GM21390 (cell line): Measurements from ENCODE around the gene NCCRP1.
"Not testable (repeated sequence)": the region's sequence is repeated elsewhere in the genome, so short reads cannot be mapped to it uniquely, and the experiment has no call there.

Experiments
- ATAC-seq: cut with Tn5 transposase; IDR thresholded peaks from one replicate; pipeline ENCODE4 v1.9.1; 2021; ENCODE audit not compliant: unreplicated experiment

Gene NCCRP1

DNA sequence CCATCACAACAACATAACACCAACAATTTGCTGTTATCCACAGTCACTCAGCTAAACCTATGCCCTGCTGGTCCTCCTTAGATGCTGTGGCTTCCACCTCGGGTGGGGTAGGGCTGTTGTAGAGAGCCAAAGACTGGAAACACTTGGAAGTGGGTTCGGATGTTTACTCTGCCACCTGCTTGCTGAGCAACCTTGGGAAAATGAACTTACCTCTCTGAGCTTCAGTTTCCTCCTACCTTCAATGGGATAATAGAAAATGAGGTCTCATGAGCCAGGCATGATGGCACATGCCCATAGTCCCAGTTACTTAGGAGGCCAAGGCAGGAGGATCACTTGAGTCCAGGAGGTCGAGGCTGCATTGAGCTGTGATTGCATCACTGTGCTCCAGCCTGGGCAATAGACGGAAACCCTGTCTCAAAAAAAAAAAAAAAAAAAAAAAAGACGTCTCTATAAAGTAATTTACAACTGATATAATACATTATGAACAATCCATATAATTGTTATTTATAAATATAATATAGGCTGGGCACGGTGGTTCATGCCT, 10.6 kb downstream of the NCCRP1 start:
- ATAC-seq: no peak

DNA sequence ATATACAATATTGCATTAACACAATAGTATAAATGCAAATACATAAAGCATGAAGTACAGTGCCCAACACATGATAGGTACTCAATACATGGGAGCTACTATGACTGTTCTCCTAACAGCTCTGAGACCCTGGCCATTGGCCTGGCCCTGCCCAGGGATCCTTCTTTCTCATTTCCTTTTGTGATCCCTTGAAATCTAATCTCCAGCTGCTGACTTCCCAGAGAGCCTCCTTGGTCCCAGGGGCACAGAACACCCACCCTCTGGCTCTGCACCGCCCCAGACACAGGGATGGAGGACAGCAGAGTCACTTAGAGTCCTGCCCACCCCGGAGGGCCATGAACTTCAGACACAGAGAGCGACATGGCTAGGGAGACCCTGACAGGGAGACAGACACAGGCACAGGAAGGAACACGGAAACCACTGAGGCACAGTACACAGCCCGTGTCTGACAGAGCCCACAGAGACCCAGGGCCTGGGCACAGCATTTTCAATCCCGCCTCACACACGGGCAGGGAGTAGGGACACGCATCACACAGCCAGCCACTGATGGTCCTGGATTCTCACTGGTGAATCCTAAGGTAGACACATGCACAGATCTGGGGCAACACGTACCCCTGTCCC, 11.5 kb downstream of the NCCRP1 start:
- no peak for ATAC-seq

DNA sequence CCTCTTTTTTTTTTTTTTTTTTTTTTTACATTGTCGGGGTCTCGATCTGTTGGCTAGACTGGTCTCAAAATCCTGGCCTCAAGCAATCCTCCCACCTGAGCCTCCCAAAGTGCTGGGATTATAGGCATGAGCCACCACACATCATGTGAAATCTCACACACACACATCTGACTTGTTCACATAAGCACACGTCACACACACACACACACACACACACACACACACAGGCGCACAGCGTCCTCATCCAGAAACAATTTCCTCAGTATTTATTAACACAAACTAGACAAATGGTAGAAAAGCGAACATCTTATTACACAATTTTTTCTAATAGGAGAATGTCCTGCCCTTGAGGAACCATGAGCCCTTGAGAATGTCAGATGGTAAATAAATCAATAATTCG, 12.4 kb downstream of the NCCRP1 start:
- ATAC-seq: no peak

DNA sequence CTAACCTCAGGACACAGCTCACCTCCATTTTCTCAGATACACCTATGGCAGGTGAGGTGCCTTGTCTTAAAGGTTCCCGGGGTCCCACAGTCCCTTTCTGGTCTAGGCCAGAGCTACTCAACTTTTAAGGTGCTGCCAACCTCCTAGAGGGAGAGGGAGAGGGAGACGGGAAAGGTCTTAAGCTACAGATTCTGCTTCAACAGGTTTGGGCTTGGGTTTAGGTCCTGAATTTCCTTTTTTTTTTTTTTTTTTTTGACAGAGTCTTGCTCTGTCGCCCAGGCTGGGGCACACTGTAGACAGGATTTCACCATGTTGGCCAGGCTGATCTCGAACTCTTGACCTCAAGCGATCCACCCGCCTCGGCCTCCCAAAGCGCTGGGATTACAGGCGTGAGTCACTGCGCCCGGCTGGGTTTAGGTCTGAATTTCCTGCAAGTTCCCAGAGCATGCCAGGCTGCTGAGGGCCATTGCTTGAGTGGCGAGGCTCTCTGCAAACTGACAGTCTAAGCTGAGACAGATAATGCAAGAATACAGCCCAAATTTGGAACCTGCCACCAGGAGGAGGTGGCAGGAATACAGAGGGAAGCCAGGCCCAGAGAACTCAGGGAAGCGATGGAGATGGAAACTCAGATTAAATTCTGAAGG, 15.1 kb downstream of the NCCRP1 start:
- ATAC-seq: no peak

DNA sequence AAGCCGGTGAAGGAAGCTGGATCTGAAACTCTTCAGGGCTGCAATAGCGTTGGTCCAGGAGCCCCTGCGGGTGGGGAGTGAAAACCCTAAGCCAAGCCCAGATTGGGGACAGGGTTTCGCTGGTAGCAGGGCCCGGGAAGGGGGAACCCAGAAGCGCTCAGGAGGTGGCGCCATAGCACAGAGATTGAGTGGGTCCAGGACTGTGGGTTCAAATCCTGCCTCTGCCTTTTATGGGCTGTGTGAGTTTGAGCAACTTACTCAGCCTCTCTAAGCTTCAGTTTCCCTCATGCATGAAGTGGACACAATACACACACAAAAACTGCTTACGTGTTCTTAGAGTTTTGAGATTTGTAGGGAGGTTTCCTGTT, 15.6 kb downstream of the NCCRP1 start:
- ATAC-seq: no peak

DNA sequence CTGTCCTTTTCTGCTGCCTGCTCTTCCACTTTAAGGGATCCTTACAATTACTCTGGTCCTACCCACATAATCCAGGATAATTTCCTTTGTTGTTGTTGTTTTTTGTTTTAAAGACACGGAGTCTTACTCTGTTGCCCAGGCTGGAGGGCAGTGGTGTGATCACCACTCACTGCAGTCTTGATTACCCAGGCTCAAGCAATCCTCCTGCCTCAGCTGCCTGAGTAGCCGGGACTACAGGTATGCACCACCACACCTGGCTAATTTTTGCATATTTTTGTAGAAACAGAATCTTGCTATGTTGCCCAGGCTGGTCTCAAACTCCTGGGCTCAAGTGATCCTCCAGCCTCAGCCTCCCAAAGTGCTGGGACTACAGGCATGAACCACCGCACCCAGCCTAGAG, 18.6 kb downstream of the NCCRP1 start:
- not testable (repeated sequence) for ATAC-seq

DNA sequence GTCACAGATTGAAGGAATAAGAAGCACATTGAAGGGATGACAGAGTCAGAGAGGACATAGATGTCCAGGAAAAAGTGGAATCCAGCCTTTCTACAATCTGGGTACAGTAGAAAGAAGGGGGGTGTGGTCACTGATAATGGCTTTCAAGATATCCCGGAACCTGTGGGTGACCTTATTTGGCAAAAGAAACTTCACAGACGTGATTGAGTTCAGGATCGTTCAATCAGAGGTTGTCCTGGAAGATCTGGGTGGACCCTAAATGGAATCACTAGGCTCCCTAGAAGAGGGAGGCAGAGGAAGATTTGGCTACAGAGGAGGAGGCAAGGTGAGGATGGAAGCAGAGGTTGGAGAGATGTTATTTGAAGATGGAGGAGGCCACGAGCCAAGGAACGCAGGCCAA, 20.3 kb downstream of the NCCRP1 start:
- no peak for ATAC-seq

DNA sequence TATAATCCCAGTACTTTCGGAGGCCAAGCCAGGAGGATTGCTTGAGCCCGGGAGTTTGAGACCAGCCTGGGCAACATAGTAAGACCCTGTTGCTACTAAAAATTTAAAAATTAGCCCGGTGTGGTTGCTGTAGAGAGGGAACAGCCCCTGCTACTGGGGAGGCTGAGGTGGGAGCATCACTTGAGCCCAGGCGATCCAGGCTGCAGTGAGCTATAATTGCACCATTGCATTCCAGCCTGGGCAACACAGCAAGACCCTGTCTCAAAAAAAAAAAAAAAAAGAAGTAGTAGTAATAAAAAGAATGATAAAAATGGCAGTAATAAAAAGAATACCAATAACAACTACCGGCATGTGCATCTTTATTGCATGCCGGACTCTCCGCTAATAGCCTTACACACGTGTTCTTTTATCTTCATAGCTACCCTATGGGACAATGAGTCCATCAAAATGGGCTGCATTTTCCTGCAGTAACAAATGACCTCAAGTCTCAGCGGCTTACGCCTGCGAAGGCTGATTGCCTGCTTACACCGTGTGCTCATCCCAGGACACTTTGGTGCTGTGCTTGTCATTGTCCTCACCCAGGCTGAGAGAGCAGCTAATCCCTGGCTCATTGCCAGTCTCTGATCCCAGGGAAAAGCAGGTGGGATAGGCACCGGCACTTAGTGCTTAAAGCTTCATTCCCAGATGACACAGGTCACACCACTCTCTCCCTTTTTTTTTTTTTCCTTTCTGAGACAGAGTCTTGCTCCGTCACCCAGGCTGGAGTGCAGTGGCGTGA, 21.7 kb downstream of the NCCRP1 start:
- ATAC-seq: no peak

DNA sequence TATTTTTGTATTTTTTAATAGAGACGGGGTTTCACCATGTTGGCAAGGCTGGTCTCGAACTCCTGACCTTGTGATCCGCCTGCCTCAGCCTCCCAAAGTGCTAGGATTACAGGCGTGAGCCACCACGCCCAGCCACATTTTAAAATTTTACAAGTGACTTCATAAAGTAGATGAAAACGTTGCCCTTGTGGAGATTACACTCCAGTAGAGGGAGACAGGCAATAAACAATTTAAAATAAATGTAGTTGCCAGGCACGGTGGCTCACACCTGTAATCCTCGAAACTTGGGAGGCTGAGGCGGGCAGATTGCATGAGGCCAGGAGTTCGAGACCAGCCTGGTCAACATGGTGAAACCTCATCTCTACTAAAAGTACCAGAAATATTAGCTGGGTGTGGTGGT, 22.3 kb downstream of the NCCRP1 start:
- ATAC-seq: not testable (repeated sequence)

DNA sequence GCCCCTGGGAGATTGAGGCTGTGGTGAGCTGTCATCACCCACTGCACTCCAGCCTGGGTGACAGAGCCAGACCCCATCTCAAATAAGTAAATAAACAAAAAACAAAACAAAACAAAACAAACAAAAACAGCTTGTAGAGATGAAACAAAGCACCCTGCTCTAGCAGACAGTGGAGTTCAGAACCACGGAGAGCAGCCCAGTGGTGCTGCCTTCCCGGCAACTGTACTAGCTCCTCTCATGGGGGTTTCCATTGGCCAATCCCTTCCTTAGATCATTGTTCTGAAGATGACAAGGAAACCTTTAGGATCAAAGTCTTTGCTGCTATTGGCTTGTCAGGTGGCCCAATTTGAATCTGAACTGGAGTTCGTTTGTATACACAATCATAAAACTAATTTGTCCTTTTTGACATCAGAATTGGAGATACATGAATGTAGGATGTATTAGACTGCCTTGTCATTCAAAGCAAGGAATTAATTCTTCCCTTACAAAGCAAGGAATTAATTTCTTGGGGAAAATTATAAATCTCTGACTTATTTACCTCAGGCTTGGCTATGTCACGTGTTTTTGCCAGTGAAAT, 27.0 kb downstream of the NCCRP1 start:
- ATAC-seq: no peak

DNA sequence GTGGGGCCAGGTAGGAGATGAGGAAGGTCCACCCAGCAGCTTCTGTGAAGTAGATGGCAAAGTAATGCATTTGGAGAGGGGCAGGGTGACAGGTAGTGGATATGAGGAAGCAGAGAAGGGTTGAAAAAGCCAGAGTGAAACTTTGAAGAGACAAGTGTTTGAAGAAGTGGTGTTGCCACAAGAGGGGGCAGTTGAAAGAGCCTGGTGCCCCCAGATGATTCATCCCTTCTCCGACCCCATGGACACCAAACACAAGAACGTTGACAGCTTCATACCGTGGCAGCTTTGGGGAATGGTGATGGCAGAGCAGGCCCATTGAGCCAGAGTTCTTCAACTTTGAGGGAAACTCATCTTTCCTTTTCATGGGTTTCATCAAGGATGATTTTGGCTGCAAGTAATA, 28.1 kb downstream of the NCCRP1 start:
- no peak for ATAC-seq

DNA sequence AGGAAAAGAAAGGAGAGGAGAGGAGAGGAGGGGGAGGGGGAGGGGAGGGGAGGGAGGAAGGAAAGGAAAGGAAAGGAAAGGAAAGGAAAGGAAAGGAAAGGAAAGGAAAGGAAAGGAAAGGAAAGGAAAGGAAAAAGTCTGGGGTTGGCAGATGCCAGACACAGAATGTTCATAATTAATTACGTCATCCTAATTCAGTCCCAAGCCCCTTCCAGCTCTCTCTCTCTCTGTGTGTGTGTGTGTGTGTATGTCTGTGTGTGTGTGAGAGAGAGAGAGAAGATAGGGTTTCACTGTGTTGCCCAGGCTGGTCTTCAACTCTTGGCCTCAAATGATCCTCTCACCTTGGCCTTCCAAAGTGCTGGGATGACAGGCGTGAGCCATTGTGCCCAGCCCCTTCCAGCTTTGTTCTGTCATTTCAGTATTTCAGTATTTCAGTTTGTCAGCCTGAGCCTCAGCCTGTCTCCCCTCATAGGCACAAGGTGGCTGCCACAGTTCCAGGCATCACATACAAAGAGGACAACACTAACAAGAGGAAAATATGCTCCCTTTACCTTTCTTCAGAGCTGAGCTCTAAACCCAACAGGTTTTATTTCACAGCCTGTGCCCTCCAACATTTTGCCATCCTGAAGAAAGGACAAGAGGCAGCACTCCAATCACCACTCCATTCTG, 33.5 kb downstream of the NCCRP1 start:
- ATAC-seq: no peak

DNA sequence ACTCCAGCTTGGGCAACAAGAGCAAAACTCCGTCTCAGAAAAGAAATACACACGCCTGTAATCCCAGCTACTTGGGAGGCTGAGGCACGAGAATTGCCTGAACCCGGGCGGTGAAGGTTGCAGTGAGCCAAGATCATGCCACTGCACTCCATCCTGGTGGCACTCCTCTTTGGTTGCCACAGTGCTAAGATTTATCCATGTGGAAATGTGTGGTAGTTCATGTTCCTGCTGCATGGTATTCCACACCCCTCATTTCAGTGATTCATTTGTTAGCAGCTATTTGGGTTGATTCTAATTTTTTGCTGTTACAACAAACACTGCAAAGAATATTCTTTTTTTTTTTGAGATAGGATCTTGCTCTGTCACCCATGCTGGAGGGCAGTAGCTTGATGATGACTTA, 35.9 kb downstream of the NCCRP1 start:
- no peak for ATAC-seq

DNA sequence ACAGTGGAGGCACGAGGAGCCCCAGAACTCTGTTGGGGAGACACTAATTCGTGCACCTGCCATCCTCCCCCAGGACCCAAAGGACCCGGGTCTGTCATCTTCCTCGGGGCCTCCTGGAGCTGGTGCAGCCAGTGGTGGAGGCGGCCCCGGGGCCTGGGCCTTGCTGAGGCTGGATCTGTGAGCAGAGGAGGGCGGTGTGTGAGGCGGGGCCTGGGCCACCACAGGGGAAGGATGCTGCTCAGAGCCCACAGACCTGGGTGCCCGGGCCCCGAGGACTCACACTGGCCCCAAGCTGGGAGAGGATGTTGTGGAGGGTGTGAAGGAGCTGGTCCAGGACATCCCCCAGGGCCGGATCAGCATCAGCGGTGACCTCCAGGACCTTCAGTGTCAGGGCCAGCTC, 39.8 kb downstream of the NCCRP1 start:
- no peak for ATAC-seq

DNA sequence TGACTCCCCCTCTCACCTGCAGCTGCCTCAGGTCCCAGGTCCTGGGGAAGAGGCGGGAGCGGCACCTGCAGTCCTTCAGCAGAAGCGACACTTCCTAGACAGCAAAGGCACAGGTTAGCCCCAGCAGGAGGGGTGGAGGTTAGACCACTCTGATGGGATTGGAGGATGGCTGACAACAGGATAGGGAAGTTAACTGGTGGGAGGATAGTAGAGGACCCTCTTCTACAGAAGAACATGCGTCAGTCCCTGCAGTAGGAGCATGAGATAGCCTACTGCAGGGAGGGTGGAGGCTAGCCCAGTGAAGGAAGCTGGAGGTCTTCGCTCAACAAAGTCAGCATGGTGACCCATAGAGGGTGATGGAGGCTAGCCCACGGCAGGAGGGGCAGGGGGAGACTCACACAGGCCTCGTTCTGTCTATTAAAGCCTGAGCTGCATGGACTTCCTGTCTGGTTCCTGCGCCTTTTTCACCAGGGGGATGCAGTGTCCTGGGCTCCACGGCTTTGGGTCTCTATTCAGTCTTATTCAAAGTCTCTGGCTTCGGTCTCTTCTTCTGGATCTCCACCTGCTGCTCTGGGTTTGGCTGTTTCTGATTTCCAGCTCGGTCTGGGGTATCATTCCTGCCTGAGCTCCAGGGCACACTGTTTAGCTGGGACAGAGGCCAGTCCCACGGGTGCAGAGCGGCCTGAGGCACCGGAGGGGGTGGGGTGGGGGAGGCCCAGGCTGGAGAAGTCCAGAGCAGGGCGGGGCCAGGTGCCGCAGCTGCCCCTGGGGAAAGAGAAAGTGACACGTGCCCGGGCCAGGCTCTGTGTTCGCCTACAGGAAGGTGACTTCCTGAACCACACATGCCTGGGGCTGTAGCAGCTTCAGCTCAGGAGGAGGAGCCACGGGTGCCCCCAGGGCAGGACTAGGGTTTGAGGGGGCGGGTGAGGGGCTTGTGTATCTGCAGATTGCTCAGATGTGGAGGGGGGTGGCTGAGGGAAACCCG, 40.7 kb downstream of the NCCRP1 start:
- ATAC-seq: peak; percentile 49

DNA sequence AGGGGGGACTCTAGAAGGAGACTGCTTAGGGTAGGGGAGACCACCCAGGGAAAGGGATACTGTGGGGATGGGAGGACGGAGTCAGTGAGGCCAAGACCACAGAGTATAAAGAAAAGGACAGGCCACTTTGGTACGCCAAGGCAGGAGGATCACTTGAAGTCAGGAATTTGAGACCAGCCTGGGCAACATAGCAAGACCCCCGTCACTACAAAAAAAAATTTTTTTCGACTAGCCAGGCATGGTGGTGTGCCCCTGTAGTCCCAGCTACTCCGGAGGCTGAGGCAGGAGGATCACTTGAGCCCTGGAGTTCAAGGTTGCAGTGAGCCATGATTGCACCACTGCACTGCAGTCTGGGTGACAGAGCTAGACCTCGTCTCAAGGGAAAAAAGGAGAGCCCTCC, 41.4 kb downstream of the NCCRP1 start:
- ATAC-seq: no peak

DNA sequence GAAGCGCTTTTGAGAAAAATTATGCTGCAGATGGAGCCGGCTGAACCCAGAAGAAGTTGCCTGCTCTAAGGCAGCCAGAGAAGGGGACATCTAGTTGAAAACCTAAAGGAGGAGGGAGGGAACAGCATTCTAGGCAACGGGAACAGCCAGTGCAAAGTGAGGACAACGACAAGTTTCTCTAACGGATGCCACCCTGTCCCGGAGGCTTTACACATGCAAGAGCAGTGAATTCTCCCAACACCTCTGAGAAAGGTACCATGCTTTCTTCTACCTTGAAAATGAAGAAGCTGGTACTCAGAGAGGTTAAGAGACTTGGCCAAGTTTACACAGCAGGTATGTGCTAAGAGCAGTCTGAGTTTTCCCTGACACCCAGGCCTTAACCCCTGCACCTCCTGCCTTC, 42.2 kb downstream of the NCCRP1 start:
- no peak for ATAC-seq

DNA sequence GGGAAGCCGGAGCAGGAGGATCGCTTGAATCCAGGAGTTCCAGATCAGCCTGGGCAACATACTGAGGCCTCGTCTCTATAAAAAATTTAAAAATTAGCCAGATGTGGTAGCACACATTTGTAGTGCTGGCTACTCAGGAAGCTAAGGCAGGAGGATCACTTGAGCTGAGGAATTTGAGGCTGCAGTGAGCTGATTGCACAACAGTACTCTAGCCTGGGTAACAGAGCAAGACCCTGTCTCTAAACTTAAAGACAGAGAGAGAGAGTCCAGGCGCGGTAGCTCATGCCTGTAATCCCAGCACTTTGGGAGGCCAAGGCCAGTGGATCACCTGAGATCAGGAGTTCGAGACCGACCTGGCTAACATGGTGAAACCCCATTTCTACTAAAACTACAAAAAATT, 43.7 kb downstream of the NCCRP1 start:
- ATAC-seq: no peak

DNA sequence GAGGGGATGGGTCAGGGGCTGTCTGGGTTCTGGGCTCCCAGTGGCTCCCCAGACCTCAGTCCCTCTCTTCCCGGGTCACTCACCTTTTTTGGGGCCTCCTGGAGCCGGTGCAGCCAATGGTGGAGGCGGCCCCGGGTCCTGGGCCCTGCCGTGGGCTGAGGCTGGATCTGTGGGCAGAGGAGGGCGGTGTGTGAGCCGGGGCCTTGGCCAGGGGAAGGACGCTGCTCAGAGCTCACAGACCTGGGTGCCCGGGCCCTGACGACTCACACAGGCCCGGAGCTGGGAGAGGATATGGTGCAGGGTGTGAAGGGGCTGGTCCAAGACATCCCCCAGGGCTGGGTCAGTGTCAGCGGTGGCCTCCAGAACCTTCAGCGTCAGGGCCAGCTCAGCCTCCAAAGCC, 47.0 kb downstream of the NCCRP1 start:
- ATAC-seq: not testable (repeated sequence)
